Mesodermal cell (in vitro differentiated cells): Measurements from ENCODE around the gene GNGT1.

Experiments
- H3K27ac ChIP-seq: 2 replicates; pipeline ENCODE4 v1.7.0; 2013; ENCODE audit warnings: mild to moderate bottlenecking, low read depth, low read length, moderate library complexity; ENCODE audit not compliant: severe bottlenecking
- H3K36me3 ChIP-seq: 2 replicates; pipeline ENCODE4 v1.7.1; 2013; ENCODE audit warnings: mild to moderate bottlenecking, low read length, moderate library complexity; ENCODE audit not compliant: control insufficient read depth, insufficient read depth
- H3K4me1 ChIP-seq: one replicate; pipeline ENCODE4 v1.7.1; 2013; ENCODE audit warnings: mild to moderate bottlenecking, low read length; ENCODE audit not compliant: insufficient read depth, control insufficient read depth, poor library complexity, severe bottlenecking
- H3K4me3 ChIP-seq: 2 replicates; pipeline ENCODE4 v1.7.0; 2013; ENCODE audit warnings: low read length, control low read depth, mild to moderate bottlenecking; ENCODE audit not compliant: insufficient read depth, poor library complexity, severe bottlenecking; ENCODE audit errors: extremely low read depth
- H3K9me3 ChIP-seq: 2 replicates; pipeline ENCODE4 v1.7.1; 2013; ENCODE audit warnings: mild to moderate bottlenecking, low read length, moderate library complexity; ENCODE audit not compliant: control insufficient read depth
- WGBS, 2 experiments: methylation state at CpG; one replicate each; pipeline ENCODE4 v1.1.5; 2013; ENCODE audit warnings: missing lambda C conversion rate in 2 of 2; ENCODE audit not compliant: insufficient coverage in 2 of 2; 5-methylcytosine and 5-hydroxymethylcytosine counted together

The GNGT1 gene

DNA sequence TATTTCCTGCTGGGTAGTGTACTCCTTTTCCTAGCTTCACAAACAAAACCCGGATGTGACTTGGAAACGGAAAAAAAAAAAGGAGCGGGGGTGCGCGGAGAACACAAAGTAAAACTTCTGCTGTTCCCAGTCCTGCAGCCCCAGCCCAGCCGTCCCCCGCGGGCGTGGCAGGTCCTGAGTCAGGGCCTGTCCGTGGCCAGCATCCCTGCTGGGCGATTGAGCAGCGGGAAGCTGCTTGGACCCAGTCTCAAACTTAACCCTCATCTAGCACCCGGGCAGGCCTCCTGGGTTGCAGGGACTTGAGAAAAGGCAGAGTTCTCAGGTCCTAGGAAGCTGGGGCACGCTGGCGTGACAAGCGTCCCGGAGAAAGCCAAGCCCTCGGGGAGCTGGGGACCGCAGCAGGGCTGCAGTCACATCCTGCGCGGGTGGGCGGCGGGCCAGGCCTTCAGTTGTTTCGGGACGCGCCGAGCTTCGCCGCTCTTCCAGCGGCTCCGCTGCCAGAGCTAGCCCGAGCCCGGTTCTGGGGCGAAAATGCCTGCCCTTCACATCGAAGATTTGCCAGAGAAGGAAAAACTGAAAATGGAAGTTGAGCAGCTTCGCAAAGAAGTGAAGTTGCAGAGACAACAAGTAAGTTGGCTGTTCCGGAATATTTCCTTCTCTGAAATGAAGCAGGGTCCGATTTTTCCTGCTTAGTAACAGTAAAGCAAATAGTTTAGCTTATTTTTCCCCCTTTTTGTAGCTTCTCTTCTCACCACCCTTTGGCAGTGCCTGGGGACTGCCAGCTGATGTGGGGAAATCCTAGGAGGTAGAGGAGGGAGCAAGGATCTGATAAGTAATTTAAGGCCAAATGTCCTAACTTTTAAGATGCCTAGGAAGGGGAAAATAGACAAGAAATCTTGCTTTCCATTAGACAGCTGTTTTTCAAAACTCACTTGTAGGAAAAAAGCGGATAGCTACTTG lies 15.5 kb downstream of the GNGT1 start, which contains the start of gene GNG11:
Gene GNG11, plus strand, starts transcription at position 129 of the 960 bp plus-strand sequence. Its CDS starts 403 bp downstream, at position 532.
- H3K27ac ChIP-seq: peak within 1 kb of the TSS; percentile 89
- H3K9me3 ChIP-seq: no peaks in the 10 kb centered on the region
- peaks cover 31% of the 10 kb centered on the region for H3K36me3 ChIP-seq
- peak within 1 kb of the TSS; percentile 56 for H3K4me3 ChIP-seq
- H3K4me1 ChIP-seq: peaks cover 11% of the 10 kb centered on the region
- 2 to 4% methylated on average over 23 to 26 of the region's 39 CpGs for WGBS, 2 experiments

GRCh38 chr7:93923296-93923695 lies 16.9 kb downstream of the GNGT1 start:
- Histone ChIP-seq H3K4me1 (peaks cover 13% of the 10 kb centered on the region), H3K27ac (no peak overlapping the region), H3K4me3 (peak overlapping the region; percentile 56), H3K9me3 (no peaks in the 10 kb centered on the region), H3K36me3 (peaks cover 37% of the 10 kb centered on the region)
- 89 to 97% methylated on average over 3 to 4 of the region's 6 CpGs for WGBS, 2 experiments

- Histone ChIP-seq H3K36me3 (peaks cover 37% of the 10 kb centered on the region), H3K9me3 (no peaks in the 10 kb centered on the region), H3K4me3 (peak overlapping the region; percentile 56), H3K4me1 (peaks cover 13% of the 10 kb centered on the region), H3K27ac (no peak overlapping the region)
- WGBS, 2 experiments: no CpG with 5 or more reads among the region's 1 CpG
These were observed 17.6 kb downstream of the GNGT1 start for GRCh38 chr7:93923942-93924341.

DNA sequence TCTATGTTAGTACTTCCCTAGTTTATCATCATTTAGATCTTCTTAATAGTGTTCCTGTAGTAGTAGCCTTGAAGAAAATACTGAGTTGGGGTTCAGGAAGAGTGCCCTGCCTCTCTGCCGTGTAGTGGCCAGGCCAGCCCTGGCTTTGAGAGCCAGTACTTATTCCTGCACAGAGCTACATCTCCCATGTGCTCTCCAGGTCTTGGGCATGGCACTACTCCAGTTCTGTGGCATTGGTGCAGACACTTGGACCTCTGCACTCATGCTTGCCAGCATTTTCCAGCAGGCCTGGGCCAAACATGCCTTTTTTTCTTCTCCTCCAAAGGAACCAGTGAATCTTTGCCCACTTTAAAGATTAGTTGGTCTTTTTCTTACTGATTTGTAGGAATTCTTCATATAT lies 20.4 kb downstream of the GNGT1 start:
- Histone ChIP-seq H3K36me3 (peaks cover 37% of the 10 kb centered on the region), H3K27ac (no peak overlapping the region), H3K9me3 (no peaks in the 10 kb centered on the region), H3K4me1 (peaks cover 8% of the 10 kb centered on the region), H3K4me3 (no peak overlapping the region)
- WGBS, 2 experiments: 100% methylated on average over 1 of the region's 1 CpG; no CpG with 5 or more reads in 1 of the 2 experiments

DNA sequence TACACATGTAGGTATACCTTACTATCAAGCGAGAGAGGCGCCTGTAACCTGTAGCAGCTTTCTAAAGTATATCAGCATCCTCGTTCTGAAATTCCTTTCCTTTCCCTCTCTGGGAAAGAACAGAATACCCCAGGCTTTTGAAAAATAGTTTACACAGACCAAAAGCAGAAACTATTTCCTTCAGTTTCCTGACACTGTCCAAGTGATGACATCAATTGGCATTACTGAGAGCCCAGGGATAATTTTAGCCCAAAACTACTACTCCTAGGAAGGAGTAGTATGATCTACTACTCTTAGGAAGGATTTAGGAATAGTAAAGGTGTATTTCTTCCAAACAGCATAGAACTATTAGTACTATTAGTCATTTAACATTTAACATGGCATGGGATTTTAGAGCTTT lies 21.2 kb downstream of the GNGT1 start:
- Histone ChIP-seq H3K9me3 (no peaks in the 10 kb centered on the region), H3K4me3 (no peak overlapping the region), H3K4me1 (peaks cover 8% of the 10 kb centered on the region), H3K27ac (no peak overlapping the region), H3K36me3 (peaks cover 37% of the 10 kb centered on the region)
- 87 to 94% methylated on average over 3 of the region's 3 CpGs for WGBS, 2 experiments

- Histone ChIP-seq H3K4me3 (no peak overlapping the region), H3K27ac (no peak overlapping the region), H3K4me1 (peaks cover 3% of the 10 kb centered on the region), H3K9me3 (no peaks in the 10 kb centered on the region), H3K36me3 (peaks cover 9% of the 10 kb centered on the region)
- WGBS, 2 experiments: no CpG with 5 or more reads among the region's 3 CpGs
These were observed 25.3 kb downstream of the GNGT1 start for GRCh38 chr7:93931655-93932054.

GRCh38 chr7:93933156-93933555 lies 26.8 kb downstream of the GNGT1 start:
- no peaks in the 10 kb centered on the region for H3K36me3 ChIP-seq
- 95 to 96% methylated on average over 2 to 3 of the region's 3 CpGs for WGBS, 2 experiments

DNA sequence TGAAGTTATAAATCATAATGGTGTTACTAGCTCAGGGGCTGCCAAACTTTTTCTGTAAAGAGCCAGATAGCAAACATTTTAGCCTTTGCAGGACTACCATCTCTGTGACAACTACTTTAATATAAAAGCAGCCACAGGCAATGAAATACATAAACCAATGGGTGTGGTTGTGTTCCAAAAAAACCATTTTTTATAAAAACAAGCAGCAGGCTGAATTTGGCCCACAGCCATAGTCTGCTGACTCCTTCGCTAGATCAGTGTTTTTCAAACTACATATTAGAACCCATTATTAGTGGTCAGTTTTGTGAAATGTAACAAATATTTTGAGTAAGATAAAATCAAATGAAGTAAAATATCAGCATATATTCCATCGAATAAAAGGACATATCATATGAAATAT lies 28.7 kb downstream of the GNGT1 start:
- Histone ChIP-seq H3K4me3 (no peak overlapping the region), H3K36me3 (no peaks in the 10 kb centered on the region), H3K4me1 (peaks cover 9% of the 10 kb centered on the region), H3K27ac (no peak overlapping the region), H3K9me3 (no peaks in the 10 kb centered on the region)
- no CpG with 5 or more reads among the region's 2 CpGs for WGBS, 2 experiments

More at GRCh38 chr7:93933156-93933555, 26.8 kb downstream of the GNGT1 start:
- H3K4me1 ChIP-seq: peaks cover 4% of the 10 kb centered on the region
- no peak overlapping the region for H3K27ac ChIP-seq
- H3K9me3 ChIP-seq: no peaks in the 10 kb centered on the region
- H3K4me3 ChIP-seq: no peak overlapping the region

- no CpG with 5 or more reads among the region's 1 CpG for WGBS, 2 experiments
- Histone ChIP-seq H3K36me3 (no peaks in the 10 kb centered on the region), H3K27ac (no peak overlapping the region), H3K4me3 (no peak overlapping the region), H3K4me1 (peaks cover 9% of the 10 kb centered on the region), H3K9me3 (no peaks in the 10 kb centered on the region)
These were observed 31.5 kb downstream of the GNGT1 start for GRCh38 chr7:93937818-93938217.

DNA sequence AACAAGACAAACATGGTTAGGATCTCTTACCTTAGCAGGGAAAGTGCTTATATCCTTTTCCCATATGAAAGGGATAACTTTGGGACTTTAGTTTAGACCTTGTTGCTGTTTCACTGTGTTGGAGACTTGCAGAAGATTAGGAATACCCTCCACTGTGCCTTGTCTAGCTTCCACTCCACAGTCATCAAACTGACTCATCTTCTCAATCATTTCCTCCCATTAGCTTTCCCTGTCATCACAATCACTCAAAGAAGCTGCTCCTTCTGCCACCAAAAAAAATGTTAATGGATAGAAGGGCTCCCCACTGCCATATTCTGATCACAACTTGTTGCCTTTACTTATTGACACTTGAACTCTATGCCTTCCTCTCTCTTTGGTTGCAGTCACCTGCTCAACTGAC lies 31.9 kb downstream of the GNGT1 start:
- H3K9me3 ChIP-seq: no peaks in the 10 kb centered on the region
- H3K4me1 ChIP-seq: peaks cover 9% of the 10 kb centered on the region
- no peak overlapping the region for H3K4me3 ChIP-seq
- H3K27ac ChIP-seq: no peak overlapping the region
- H3K36me3 ChIP-seq: no peaks in the 10 kb centered on the region

DNA sequence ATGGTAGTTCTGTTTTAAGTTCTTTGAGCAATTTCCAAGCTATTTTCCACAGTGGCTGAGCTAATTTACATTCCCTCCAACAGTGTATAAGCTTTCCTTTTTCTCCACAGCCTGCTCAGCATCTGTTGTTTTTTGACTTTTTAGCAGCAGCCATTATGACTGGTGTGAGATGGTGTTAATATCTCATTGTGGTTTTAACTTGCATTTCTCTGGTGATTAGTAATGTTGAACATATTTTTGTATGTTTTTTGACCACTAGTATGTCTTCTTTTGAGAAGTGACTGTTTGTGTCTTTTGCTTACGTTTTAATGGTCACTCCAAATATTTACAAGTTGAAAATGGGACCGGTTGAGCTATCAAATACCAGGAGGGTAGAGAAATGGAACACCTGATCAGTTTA lies 35.6 kb downstream of the GNGT1 start:
- no peaks in the 10 kb centered on the region for H3K36me3 ChIP-seq
- no peak overlapping the region for H3K4me3 ChIP-seq
- H3K9me3 ChIP-seq: no peaks in the 10 kb centered on the region
- 93 to 94% methylated on average over 2 of the region's 2 CpGs for WGBS, 2 experiments
- peaks cover 17% of the 10 kb centered on the region for H3K4me1 ChIP-seq
- no peak overlapping the region for H3K27ac ChIP-seq
